Measurements from ENCODE around the gene RTRAF. TPM values are rescaled to one million over a fixed set of nuclear protein-coding genes. Genes with fewer than 3 reads are reported as not detected.

Gene RTRAF
- total and polyA plus RNA-seq, 3 donors from 2014 or later, result 157 to 439 (median 170) TPM

GRCh38 chr14:52021957-52022600, 32.7 kb downstream of the RTRAF start:
- H3K9me3 ChIP-seq, result no peaks in the 10 kb centered on the region
- no peaks in the 10 kb centered on the region for H3K27me3 ChIP-seq
- H3K4me1 ChIP-seq, result no peaks in the 10 kb centered on the region
- intact Hi-C loops (cut with DNase I; ENCODE audit: low total_unique reads), result no loop called here
- no peak for DNase-seq
- no peaks in the 10 kb centered on the region for H3K36me3 ChIP-seq (ENCODE audit: low read depth, missing control alignments)
- H3K27ac ChIP-seq, result no peak overlapping the region
- WGBS, 2 donors, result 71% methylated on average over 6 of the region's 6 CpGs
- TF ChIP-seq POLR2A (IDR thresholded peaks at IDR 0.05) (no peak), CTCF (IDR thresholded peaks at IDR 0.05) (no peak)
- no peak overlapping the region for H3K4me3 ChIP-seq

- no peaks in the 10 kb centered on the region for H3K4me1 ChIP-seq
- intact Hi-C loops (cut with DNase I; ENCODE audit: low total_unique reads), result no loop called here
- 0 to 26% methylated on average over 1 of the region's 1 CpG for WGBS, 2 donors
- no peaks in the 10 kb centered on the region for H3K27me3 ChIP-seq
- no peak for TF ChIP-seq POLR2A (IDR thresholded peaks at IDR 0.05)
- no peak for TF ChIP-seq CTCF (IDR thresholded peaks at IDR 0.05)
- DNase-seq, result no peak
- H3K4me3 ChIP-seq, result no peak overlapping the region
- no peak overlapping the region for H3K27ac ChIP-seq
- H3K36me3 ChIP-seq (ENCODE audit: low read depth, missing control alignments), result no peaks in the 10 kb centered on the region
- H3K9me3 ChIP-seq, result no peaks in the 10 kb centered on the region
Observed at GRCh38 chr14:52023518-52023917, 34.2 kb downstream of the RTRAF start.

GRCh38 chr14:52025310-52025709, 36.0 kb downstream of the RTRAF start:
- intact Hi-C loops (cut with DNase I; ENCODE audit: low total_unique reads), result no loop called here
- no peak for TF ChIP-seq CTCF (IDR thresholded peaks at IDR 0.05)
- TF ChIP-seq POLR2A (IDR thresholded peaks at IDR 0.05), result no peak
- Histone ChIP-seq H3K4me1 (no peaks in the 10 kb centered on the region), H3K27ac (peak overlapping the region in 1 of 2 donors; percentile 43), H3K36me3 (ENCODE audit: low read depth, missing control alignments) (no peaks in the 10 kb centered on the region), H3K9me3 (no peaks in the 10 kb centered on the region), H3K4me3 (no peak overlapping the region), H3K27me3 (no peaks in the 10 kb centered on the region)
- no peak for DNase-seq

GRCh38 chr14:52026017-52026660, 36.8 kb downstream of the RTRAF start:
- intact Hi-C loops (cut with DNase I; ENCODE audit: low total_unique reads), result no loop called here
- 84 to 85% methylated on average over 8 of the region's 8 CpGs for WGBS, 2 donors
- no peak overlapping the region for H3K27ac ChIP-seq

More at GRCh38 chr14:52026017-52026660, 36.8 kb downstream of the RTRAF start:
- H3K27me3 ChIP-seq, result no peaks in the 10 kb centered on the region
- H3K9me3 ChIP-seq, result no peaks in the 10 kb centered on the region
- no peaks in the 10 kb centered on the region for H3K4me1 ChIP-seq
- no peak for DNase-seq
- H3K36me3 ChIP-seq (ENCODE audit: low read depth, missing control alignments), result no peaks in the 10 kb centered on the region
- TF ChIP-seq POLR2A (IDR thresholded peaks at IDR 0.05) (no peak), CTCF (IDR thresholded peaks at IDR 0.05) (no peak)
- H3K4me3 ChIP-seq, result no peak overlapping the region

Data from testis (tissue), 3 donors.